Endothelial cell of umbilical vein (primary cell): ENCODE data around the gene ADTRP. TPM values are rescaled to one million over a fixed set of nuclear protein-coding genes. Genes with fewer than 3 reads are reported as not detected.

Experiments
- BruUV-seq: library from RNA; stranded (reverse); fragments of 400-500 nt; replicated peaks from 2 replicates; lab custom pipeline; 2021; lab: Mats Ljungman, UMichigan
- CTCF ChIA-PET: fragments of 300-600, 350-600 bp; sonication (Branson Sonifier 250); formaldehyde crosslinking; loops from one replicate; lab custom pipeline; 2021; ENCODE audit warnings: antibody characterized with exemption, inconsistent platforms; lab: Charles Lee
- POLR2A ChIA-PET: fragments of 300-600, 350-600 bp; sonication (Branson Sonifier 250); formaldehyde crosslinking; loops from one replicate; lab custom pipeline; 2021; ENCODE audit warnings: antibody characterized with exemption, inconsistent platforms; lab: Charles Lee
- DNase-seq: peaks from one replicate; pipeline ENCODE4 v3.0.0-alpha.2; 2011; ENCODE audit warnings: low read depth, low spot score
- FAIRE-seq: peaks from 2 replicates; lab custom pipeline; 2011; peaks lifted over from hg19 to GRCh38; lab: Jason Lieb, UNC
- H2AFZ ChIP-seq: 2 replicates; pipeline ENCODE4 v1.6.0; 2012; ENCODE audit warnings: low read depth, low read length, control low read depth, inconsistent platforms
- H3K27ac ChIP-seq: 2 replicates; pipeline ENCODE4 v1.5.1; 2011; ENCODE audit warnings: low read depth, mild to moderate bottlenecking, control low read depth, low read length, moderate library complexity; ENCODE audit not compliant: insufficient read depth
- H3K27me3 ChIP-seq, 2 experiments: 2 replicates each; pipeline versions ENCODE4 v1.6.0 to v1.6.1; 2011; ENCODE audit warnings: low read length in 2 of 2, mixed read lengths in 1 of 2; ENCODE audit not compliant: control insufficient read depth in 2 of 2, insufficient read depth in 2 of 2
- H3K36me3 ChIP-seq, 2 experiments: 2 replicates in 1 of 2; 3 replicates in 1 of 2; pipeline ENCODE4 v1.5.1; 2011; ENCODE audit warnings: low read length in 2 of 2, mild to moderate bottlenecking in 1 of 2, moderate library complexity in 1 of 2; ENCODE audit not compliant: control insufficient read depth in 2 of 2, insufficient read depth in 2 of 2; ENCODE audit errors: extremely low read depth in 1 of 2
- H3K4me1 ChIP-seq: 3 replicates; pipeline ENCODE4 v1.5.1; 2011; ENCODE audit warnings: mild to moderate bottlenecking, low read length; ENCODE audit not compliant: control insufficient read depth, insufficient read depth; ENCODE audit errors: extremely low read depth
- H3K4me2 ChIP-seq: 2 replicates; pipeline ENCODE4 v1.6.1; 2011; ENCODE audit warnings: low read length, control low read depth, mixed read lengths; ENCODE audit not compliant: insufficient read depth
- H3K4me3 ChIP-seq, 3 experiments: fragments of 200-600 bp in 1 of 3; sonication (generic), shearing (Covaris generic) in 1 of 3; replicated peaks in 1 of 3; 2 replicates each; pipeline ENCODE4 v1.5.1; 2011 to 2016; ENCODE audit warnings: control low read depth in 3 of 3, low read length in 3 of 3, mild to moderate bottlenecking in 2 of 3, inconsistent platforms in 1 of 3, low read depth in 1 of 3, moderate library complexity in 1 of 3; ENCODE audit not compliant: insufficient read depth in 1 of 3
- H3K79me2 ChIP-seq: 2 replicates; pipeline ENCODE4 v1.6.0; 2012; ENCODE audit warnings: low read length, inconsistent platforms; ENCODE audit not compliant: control insufficient read depth, insufficient read depth
- H3K9ac ChIP-seq: replicated peaks from 2 replicates; pipeline ENCODE3; 2011; ENCODE audit warnings: low read length, control low read depth; ENCODE audit not compliant: insufficient read depth; ENCODE audit errors: extremely low read depth
- H3K9me1 ChIP-seq: replicated peaks from 3 replicates; pipeline ENCODE4 v1.6.0; 2011; ENCODE audit warnings: mild to moderate bottlenecking, low read length; ENCODE audit not compliant: control insufficient read depth, insufficient read depth; ENCODE audit errors: extremely low read depth
- H3K9me3 ChIP-seq: replicated peaks from 2 replicates; pipeline ENCODE4 v1.5.1; 2012; ENCODE audit warnings: low read length, inconsistent platforms; ENCODE audit not compliant: control insufficient read depth, insufficient read depth
- H4K20me1 ChIP-seq: replicated peaks from 2 replicates; pipeline ENCODE3; 2011; ENCODE audit warnings: mild to moderate bottlenecking, low read length; ENCODE audit not compliant: control insufficient read depth, insufficient read depth; ENCODE audit errors: extremely low read depth
- EZH2 ChIP-seq: IDR thresholded peaks from 2 replicates; pipeline ENCODE4 v1.6.1; 2012; ENCODE audit warnings: borderline replicate concordance, low read depth, mild to moderate bottlenecking, moderate library complexity, low read length, inconsistent platforms; ENCODE audit not compliant: severe bottlenecking
- FOS ChIP-seq: IDR thresholded peaks from 2 replicates; pipeline ENCODE4 v1.6.1; 2011; ENCODE audit warnings: mild to moderate bottlenecking, low read length, moderate library complexity, borderline replicate concordance; ENCODE audit not compliant: insufficient read depth
- GATA2 ChIP-seq: IDR thresholded peaks from 2 replicates; pipeline ENCODE4 v1.7.0; 2011; ENCODE audit warnings: low read depth, mild to moderate bottlenecking, moderate library complexity, mixed read lengths, low read length; ENCODE audit not compliant: insufficient read length, insufficient read depth
- JUN ChIP-seq: IDR thresholded peaks from 2 replicates; pipeline ENCODE4 v1.6.1; 2011; ENCODE audit warnings: borderline replicate concordance, low read depth; ENCODE audit not compliant: insufficient read length, insufficient read depth
- MAX ChIP-seq: IDR thresholded peaks from 2 replicates; pipeline ENCODE4 v1.6.1; 2011; ENCODE audit not compliant: insufficient read depth, insufficient read length
- MYC ChIP-seq: IDR thresholded peaks from one replicate; pipeline ENCODE4 v1.6.1; 2011; ENCODE audit warnings: mild to moderate bottlenecking, low read depth, low read length
- POLR2A ChIP-seq: IDR thresholded peaks from 2 replicates; pipeline ENCODE4 v1.6.1; 2012; ENCODE audit warnings: low read depth, mild to moderate bottlenecking, control low read depth, low read length
- POLR2AphosphoS5 ChIP-seq: IDR thresholded peaks from 2 replicates; pipeline ENCODE4 v1.6.1; 2012; ENCODE audit warnings: low read depth, mild to moderate bottlenecking, control low read depth, low read length, moderate library complexity; ENCODE audit not compliant: insufficient read depth
- dilution Hi-C: fragments of 300-500 bp; cut with MboI; formaldehyde crosslinking; loops from one replicate; pipeline ENCODE4 v1.15.0; 2019; ENCODE audit warnings: low sequenced_read_pairs; ENCODE audit not compliant: extremely low pct_ligation_motif_present
- intact Hi-C: fragments of 100-400 bp; cut with micrococcal nuclease; formaldehyde crosslinking; loops from one replicate; pipeline ENCODE4 v1.10.0; 2022
- polyA plus RNA-seq, 4 experiments: library from polyadenylated mRNA; depleted of rRNA in 3 of 4; stranded (reverse) in 3 of 4; unstranded in 1 of 4; fragments of >200 nt; gene quantifications; 2 replicates each; pipeline versions ENCODE4 v1.2.1 to v1.2.3, GENCODE V29; 2011 to 2012; ENCODE audit warnings: missing spikeins in 1 of 4
- total RNA-seq: library from RNA; stranded (reverse); gene quantifications from 2 replicates; pipeline ENCODE4 v1.2.3, GENCODE V29; 2021
- TF ChIP-seq, protein P1 (sequence below), 2 donors: IDR thresholded peaks; 1 replicate in 1 of 2; 2 replicates in 1 of 2; pipeline ENCODE4 v1.5.1; 2011; ENCODE audit warnings: low read length in 2 of 2, mild to moderate bottlenecking in 2 of 2, moderate library complexity in 2 of 2, control low read depth in 1 of 2, inconsistent platforms in 1 of 2, low read depth in 1 of 2; ENCODE audit not compliant: insufficient read depth in 1 of 2; ENCODE audit errors: extremely low read depth in 1 of 2

Gene ADTRP
- total and polyA plus RNA-seq, 2 donors (not counting 3 experiments of a cell fraction or from before 2014, with no cell fraction given): 3.3 to 4.4 TPM

- H3K36me3 ChIP-seq: no peaks in the 10 kb centered on the region
- H3K4me2 ChIP-seq: no peak overlapping the region
- no peak overlapping the region for H2AFZ ChIP-seq
- dilution Hi-C loops: loop anchor here (25.0 kb wide), 1 partner anchor 528 kb away; the partner anchor contains the start of gene EDN1
- no peaks in the 10 kb centered on the region for H3K27me3 ChIP-seq
- peaks cover 10% of the 10 kb centered on the region for H3K79me2 ChIP-seq
- BruUV-seq: no TSS peak
- H3K9ac ChIP-seq: no peak overlapping the region
- no peak for FAIRE-seq
- peaks cover 19% of the 10 kb centered on the region for H3K4me1 ChIP-seq
- H3K9me3 ChIP-seq: no peaks in the 10 kb centered on the region
- no peaks in the 10 kb centered on the region for H4K20me1 ChIP-seq
- intact Hi-C loops: no loop called here
- POLR2A ChIA-PET: no interaction called here
- H3K4me3 ChIP-seq: no peak overlapping the region
- CTCF ChIA-PET: no interaction called here
- no peak overlapping the region for H3K27ac ChIP-seq
- TF ChIP-seq FOS: no peak
- TF ChIP-seq GATA2: no peak
- no peak for TF ChIP-seq POLR2A
- no peak for TF ChIP-seq MAX
- no peak for TF ChIP-seq EZH2
- TF ChIP-seq POLR2AphosphoS5: no peak
- TF ChIP-seq, protein P1, sequence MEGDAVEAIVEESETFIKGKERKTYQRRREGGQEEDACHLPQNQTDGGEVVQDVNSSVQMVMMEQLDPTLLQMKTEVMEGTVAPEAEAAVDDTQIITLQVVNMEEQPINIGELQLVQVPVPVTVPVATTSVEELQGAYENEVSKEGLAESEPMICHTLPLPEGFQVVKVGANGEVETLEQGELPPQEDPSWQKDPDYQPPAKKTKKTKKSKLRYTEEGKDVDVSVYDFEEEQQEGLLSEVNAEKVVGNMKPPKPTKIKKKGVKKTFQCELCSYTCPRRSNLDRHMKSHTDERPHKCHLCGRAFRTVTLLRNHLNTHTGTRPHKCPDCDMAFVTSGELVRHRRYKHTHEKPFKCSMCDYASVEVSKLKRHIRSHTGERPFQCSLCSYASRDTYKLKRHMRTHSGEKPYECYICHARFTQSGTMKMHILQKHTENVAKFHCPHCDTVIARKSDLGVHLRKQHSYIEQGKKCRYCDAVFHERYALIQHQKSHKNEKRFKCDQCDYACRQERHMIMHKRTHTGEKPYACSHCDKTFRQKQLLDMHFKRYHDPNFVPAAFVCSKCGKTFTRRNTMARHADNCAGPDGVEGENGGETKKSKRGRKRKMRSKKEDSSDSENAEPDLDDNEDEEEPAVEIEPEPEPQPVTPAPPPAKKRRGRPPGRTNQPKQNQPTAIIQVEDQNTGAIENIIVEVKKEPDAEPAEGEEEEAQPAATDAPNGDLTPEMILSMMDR (IDR thresholded peaks at IDR 0.05; ENCODE audit: extremely low read depth in 1 of 2, insufficient read depth in 1 of 2, low read depth in 1 of 2, low read length in 2 of 2): no peak
- no peak for TF ChIP-seq MYC
- no peak for TF ChIP-seq JUN
- no peaks in the 10 kb centered on the region for H3K9me1 ChIP-seq
- no peak for DNase-seq
These were observed 19.7 kb downstream of the ADTRP start for GRCh38 chr6:11758878-11759277.
